ENCODE results near the gene SERTAD3. TPM values are rescaled to one million over a fixed set of nuclear protein-coding genes. Genes with fewer than 3 reads are reported as not detected.
"Not testable (repeated sequence)": the region's sequence is repeated elsewhere in the genome, so short reads cannot be mapped to it uniquely, and the experiment has no call there.

SERTAD3 gene
- total RNA-seq, 2 experiments from 2014 or later: 13.4 to 13.7 TPM

GRCh38 chr19:40431698-40432097 is 12.4 kb downstream of the SERTAD3 start:
- H3K27me3 Mint-ChIP-seq: no peaks in the 10 kb centered on the region
- H3K36me3 Mint-ChIP-seq: no peaks in the 10 kb centered on the region
- CTCF ChIA-PET: interaction anchor here (2.0 kb wide), 1 partner anchor 12 kb away, joined by 6 read pairs; the partner anchor contains the start of gene SERTAD3
- ATAC-seq (no peak), DNase-seq (no peak)
- H3K4me3 Mint-ChIP-seq: no peak overlapping the region
- H3K4me1 Mint-ChIP-seq: peaks cover 12% of the 10 kb centered on the region
- H3K9me3 Mint-ChIP-seq (ENCODE audit: low read depth): no peaks in the 10 kb centered on the region
- no peak overlapping the region for H3K27ac Mint-ChIP-seq

GRCh38 chr19:40430242-40430641 is 13.9 kb downstream of the SERTAD3 start:
- H3K27me3 Mint-ChIP-seq; H3K9me3 Mint-ChIP-seq (ENCODE audit: low read depth); ATAC-seq; H3K27ac Mint-ChIP-seq; DNase-seq; H3K36me3 Mint-ChIP-seq; H3K4me3 Mint-ChIP-seq: not testable (repeated sequence)
- H3K4me1 Mint-ChIP-seq: peaks cover 14% of the 10 kb centered on the region
- CTCF ChIA-PET: interaction anchor here (1.0 to 2.0 kb wide), 2 partner anchors 13 to 125 kb away, joined by 3 to 6 read pairs; partner anchors contain the start of gene SERTAD3

- CTCF ChIA-PET: interaction anchor here (2.1 to 2.6 kb wide), 2 partner anchors 12 to 37 kb away, joined by 6 to 22 read pairs; partner anchors contain the start of gene BLVRB
- ATAC-seq; DNase-seq; H3K36me3 Mint-ChIP-seq; H3K27me3 Mint-ChIP-seq; H3K27ac Mint-ChIP-seq; H3K4me3 Mint-ChIP-seq; H3K9me3 Mint-ChIP-seq (ENCODE audit: low read depth): not testable (repeated sequence)
- H3K4me1 Mint-ChIP-seq: peaks cover 14% of the 10 kb centered on the region
Measured at GRCh38 chr19:40428197-40428596, 15.9 kb downstream of the SERTAD3 start.

- ATAC-seq: peak; percentile 87
- H3K36me3 Mint-ChIP-seq: peaks cover 11% of the 10 kb centered on the region
- DNase-seq: peak; percentile 100
- H3K4me3 Mint-ChIP-seq: peak within 1 kb of the TSS; percentile 94
- peaks cover 20% of the 10 kb centered on the region for H3K4me1 Mint-ChIP-seq
- peak within 1 kb of the TSS; percentile 96 for H3K27ac Mint-ChIP-seq
- no peaks in the 10 kb centered on the region for H3K27me3 Mint-ChIP-seq
- CTCF ChIA-PET: interaction anchor here (0.8 to 5.8 kb wide), 8 partner anchors 8 to 60 kb away, joined by 3 to 57 read pairs (median 3); partner anchors contain the start of genes BLVRB and SERTAD3
- H3K9me3 Mint-ChIP-seq (ENCODE audit: low read depth): no peaks in the 10 kb centered on the region
Measured at GRCh38 chr19:40425450-40426287, 18.5 kb downstream of the SERTAD3 start, which contains the start of gene SERTAD1. Gene SERTAD1 (minus strand): TSS chr19:40425992. CDS start chr19:40423546, 2,446 bp downstream.

GRCh38 chr19:40424637-40425449 is 19.3 kb downstream of the SERTAD3 start:
- ATAC-seq (no peak), DNase-seq (peak; percentile 55)
- peak overlapping the region; percentile 96 for H3K27ac Mint-ChIP-seq
- no peaks in the 10 kb centered on the region for H3K27me3 Mint-ChIP-seq
- peaks cover 22% of the 10 kb centered on the region for H3K4me1 Mint-ChIP-seq
- peak overlapping the region; percentile 94 for H3K4me3 Mint-ChIP-seq
- peaks cover 11% of the 10 kb centered on the region for H3K36me3 Mint-ChIP-seq
- no peaks in the 10 kb centered on the region for H3K9me3 Mint-ChIP-seq (ENCODE audit: low read depth)
- CTCF ChIA-PET: interaction anchor here (0.6 to 5.8 kb wide), 9 partner anchors 8 to 391 kb away, joined by 3 to 57 read pairs (median 3); partner anchors contain the start of genes BLVRB, PRX and SERTAD3

- H3K4me1 Mint-ChIP-seq: peaks cover 25% of the 10 kb centered on the region
- H3K27ac Mint-ChIP-seq: peak overlapping the region; percentile 70
- DNase-seq (no peak), ATAC-seq (no peak)
- H3K36me3 Mint-ChIP-seq: peaks cover 11% of the 10 kb centered on the region
- H3K9me3 Mint-ChIP-seq (ENCODE audit: low read depth): no peaks in the 10 kb centered on the region
- CTCF ChIA-PET: interaction anchor here (1.0 to 5.8 kb wide), 6 partner anchors 11 to 40 kb away, joined by 3 to 57 read pairs (median 3); partner anchors contain the start of genes BLVRB, PRX and SERTAD3
- no peaks in the 10 kb centered on the region for H3K27me3 Mint-ChIP-seq
- H3K4me3 Mint-ChIP-seq: peak overlapping the region; percentile 94
Measured at GRCh38 chr19:40423938-40424337, 20.2 kb downstream of the SERTAD3 start.

GRCh38 chr19:40422748-40423566 is 21.2 kb downstream of the SERTAD3 start:
- Mint-ChIP-seq H3K9me3 (ENCODE audit: low read depth) (no peaks in the 10 kb centered on the region), H3K4me1 (peaks cover 27% of the 10 kb centered on the region), H3K27ac (no peak overlapping the region), H3K36me3 (peaks cover 11% of the 10 kb centered on the region), H3K27me3 (no peaks in the 10 kb centered on the region), H3K4me3 (no peak overlapping the region)
- ATAC-seq: no peak
- CTCF ChIA-PET: interaction anchor here (1.0 to 5.8 kb wide), 3 partner anchors 14 to 41 kb away, joined by 3 to 57 read pairs (median 13); partner anchors contain the start of genes BLVRB and SERTAD3
- DNase-seq: no peak

- CTCF ChIA-PET: interaction anchor here (1.2 to 5.8 kb wide), 6 partner anchors 10 to 140 kb away, joined by 3 to 57 read pairs (median 10); partner anchors contain the start of genes BLVRB and SERTAD3
- Mint-ChIP-seq H3K27me3 (no peaks in the 10 kb centered on the region), H3K36me3 (peaks cover 11% of the 10 kb centered on the region), H3K27ac (peak overlapping the region; percentile 92), H3K4me1 (peaks cover 35% of the 10 kb centered on the region), H3K9me3 (ENCODE audit: low read depth) (no peaks in the 10 kb centered on the region), H3K4me3 (peak overlapping the region; percentile 76)
- no peak for DNase-seq
- no peak for ATAC-seq
Measured at GRCh38 chr19:40421993-40422747, 22.0 kb downstream of the SERTAD3 start.

GRCh38 chr19:40420766-40421765 is 23.1 kb downstream of the SERTAD3 start:
- no peaks in the 10 kb centered on the region for H3K27me3 Mint-ChIP-seq
- DNase-seq (peak; percentile 79), ATAC-seq (peak; percentile 53)
- H3K27ac Mint-ChIP-seq: peak overlapping the region; percentile 92
- H3K9me3 Mint-ChIP-seq (ENCODE audit: low read depth): no peaks in the 10 kb centered on the region
- H3K36me3 Mint-ChIP-seq: peaks cover 11% of the 10 kb centered on the region
- CTCF ChIA-PET: interaction anchor here (0.6 to 5.8 kb wide), 32 partner anchors 8 to 334 kb away, joined by 3 to 57 read pairs (median 6); partner anchors contain the start of genes AKT2, BLVRB, C19orf47 and LTBP4
- peak overlapping the region; percentile 76 for H3K4me3 Mint-ChIP-seq
- peaks cover 41% of the 10 kb centered on the region for H3K4me1 Mint-ChIP-seq

GRCh38 chr19:40420451-40420765 is 23.7 kb downstream of the SERTAD3 start:
- no peak for ATAC-seq
- peaks cover 45% of the 10 kb centered on the region for H3K4me1 Mint-ChIP-seq

GRCh38 chr19:40419780-40420179 is 24.4 kb downstream of the SERTAD3 start:
- ATAC-seq: no peak
- H3K27ac Mint-ChIP-seq: peak overlapping the region; percentile 31
- H3K36me3 Mint-ChIP-seq: peaks cover 9% of the 10 kb centered on the region

More at GRCh38 chr19:40420451-40420765, 23.7 kb downstream of the SERTAD3 start:
- Mint-ChIP-seq H3K27ac (peak overlapping the region; percentile 92), H3K4me3 (peak overlapping the region; percentile 76), H3K27me3 (no peaks in the 10 kb centered on the region), H3K36me3 (peaks cover 11% of the 10 kb centered on the region), H3K9me3 (ENCODE audit: low read depth) (no peaks in the 10 kb centered on the region)
- CTCF ChIA-PET: interaction anchor here (0.6 to 5.8 kb wide), 31 partner anchors 8 to 334 kb away, joined by 3 to 57 read pairs (median 6); partner anchors contain the start of genes AKT2, BLVRB, C19orf47 and LTBP4
- no peak for DNase-seq

More at GRCh38 chr19:40419780-40420179, 24.4 kb downstream of the SERTAD3 start:
- no peaks in the 10 kb centered on the region for H3K27me3 Mint-ChIP-seq
- peaks cover 45% of the 10 kb centered on the region for H3K4me1 Mint-ChIP-seq
- no peak for DNase-seq
- CTCF ChIA-PET: interaction anchor here (1.0 to 5.8 kb wide), 20 partner anchors 9 to 215 kb away, joined by 3 to 57 read pairs (median 7); partner anchors contain the start of genes AKT2, BLVRB, C19orf47 and LTBP4
- no peaks in the 10 kb centered on the region for H3K9me3 Mint-ChIP-seq (ENCODE audit: low read depth)
- peak overlapping the region; percentile 17 for H3K4me3 Mint-ChIP-seq
